BLaER1 treated with 17β-estradiol and CSF1 and Interleukin-3, amounts not matched to agents 10 nM and 100 nM (cell line): ENCODE measurements around the gene CTXND1.

Experiments used
- H3K27ac ChIP-seq, 11 experiments: shearing (Covaris generic); formaldehyde crosslinking; 2 replicates each; pipeline ENCODE4 v1.8.1; 2022
- H3K27me3 ChIP-seq, 11 experiments: shearing (Covaris generic); formaldehyde crosslinking; 2 replicates each; pipeline ENCODE4 v1.8.1; 2022
- H3K36me3 ChIP-seq, 11 experiments: shearing (Covaris generic); formaldehyde crosslinking; 2 replicates each; pipeline ENCODE4 v1.8.1; 2022
- H3K4me1 ChIP-seq, 10 experiments: shearing (Covaris generic); formaldehyde crosslinking; 2 replicates each; pipeline ENCODE4 v1.8.1; 2022
- H3K4me2 ChIP-seq, 11 experiments: shearing (Covaris generic); formaldehyde crosslinking; 2 replicates each; pipeline ENCODE4 v1.8.1; 2022
- H3K4me3 ChIP-seq, 10 experiments: shearing (Covaris generic); formaldehyde crosslinking; 2 replicates each; pipeline ENCODE4 v1.8.1; 2022
- H3K9ac ChIP-seq, 11 experiments: shearing (Covaris generic); formaldehyde crosslinking; 2 replicates each; pipeline ENCODE4 v1.8.1; 2022
- H3K9me3 ChIP-seq, 11 experiments: shearing (Covaris generic); formaldehyde crosslinking; replicated peaks in 1 of 11; 2 replicates each; pipeline ENCODE4 v1.8.1; 2022
- H4K20me1 ChIP-seq, 11 experiments: shearing (Covaris generic); formaldehyde crosslinking; 2 replicates each; pipeline ENCODE4 v1.8.1; 2022
- Cebpa-rat ChIP-seq, 11 experiments: shearing (Covaris generic); IDR thresholded peaks; 2 replicates each; pipeline ENCODE4 v1.8.1; 2022

The CTXND1 gene

DNA sequence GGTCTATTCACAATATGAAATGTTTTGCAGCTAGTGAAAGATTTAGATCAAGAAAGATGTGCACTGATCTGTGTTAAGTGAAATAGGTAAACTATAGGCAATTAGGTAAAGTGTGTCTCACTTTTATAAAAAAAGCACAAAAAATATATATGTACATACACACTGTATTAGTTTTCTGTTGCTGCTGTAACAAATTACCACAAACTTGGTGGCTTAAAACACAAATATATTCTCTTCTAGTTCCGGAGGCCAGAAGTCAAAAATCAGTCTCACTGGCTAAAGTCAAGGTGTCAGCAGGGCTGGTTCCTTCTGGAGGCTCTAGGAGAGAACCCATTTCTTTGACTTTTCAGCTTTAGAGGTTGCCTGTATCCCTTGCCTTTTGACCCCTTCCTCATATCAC is 88.1 kb downstream of the CTXND1 start:
- H3K36me3 ChIP-seq = peaks cover 19 to 53% (median 36%) of the 10 kb centered on the region in 11 experiments; a peak in 21 of 22 replicates
- no peak overlapping the region for H3K9ac ChIP-seq
- no peak for TF ChIP-seq Cebpa-rat (IDR thresholded peaks at IDR 0.05)
- no peaks in the 10 kb centered on the region for H4K20me1 ChIP-seq
- peak overlapping the region in 2 of 11 experiments; percentile 9 to 25; a peak in 4 of 22 replicates for H3K4me2 ChIP-seq
- no peaks in the 10 kb centered on the region for H3K27me3 ChIP-seq
- peaks cover 28 to 46% (median 39%) of the 10 kb centered on the region in 10 experiments for H3K4me1 ChIP-seq
- H3K9me3 ChIP-seq = no peaks in the 10 kb centered on the region; a peak in 1 of 22 replicates
- H3K4me3 ChIP-seq = no peak overlapping the region
- H3K27ac ChIP-seq = no peak overlapping the region

DNA sequence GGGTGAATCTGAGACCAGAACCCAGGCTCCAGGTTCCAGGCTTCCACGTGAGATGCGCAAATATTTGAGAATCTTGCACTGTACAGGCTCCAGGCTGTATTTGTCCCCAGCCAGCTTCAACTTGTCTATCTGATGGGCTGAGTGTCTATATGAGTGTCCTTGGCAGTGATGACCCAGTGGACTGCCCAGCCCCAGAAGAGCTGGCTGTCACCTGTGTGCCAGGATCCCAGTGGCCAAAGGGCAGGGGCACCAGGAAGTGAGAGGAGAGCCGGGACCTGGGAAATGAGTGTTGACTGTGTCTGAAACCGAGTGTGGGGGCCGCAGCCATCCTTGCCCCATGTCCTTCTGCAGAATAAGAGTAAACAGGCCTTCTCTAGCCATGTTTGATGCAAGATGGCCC is 88.8 kb downstream of the CTXND1 start:
- H3K4me2 ChIP-seq = no peak overlapping the region
- H3K9ac ChIP-seq = no peak overlapping the region
- no peak for TF ChIP-seq Cebpa-rat (IDR thresholded peaks at IDR 0.05)
- H4K20me1 ChIP-seq = no peaks in the 10 kb centered on the region
- H3K27me3 ChIP-seq = no peaks in the 10 kb centered on the region
- H3K9me3 ChIP-seq = no peaks in the 10 kb centered on the region; a peak in 1 of 22 replicates
- H3K36me3 ChIP-seq = peaks cover 19 to 51% (median 35%) of the 10 kb centered on the region in 11 experiments; a peak in 21 of 22 replicates
- H3K4me1 ChIP-seq = peaks cover 34 to 53% (median 45%) of the 10 kb centered on the region in 10 experiments
- no peak overlapping the region for H3K4me3 ChIP-seq
- H3K27ac ChIP-seq = peak overlapping the region in 2 of 11 experiments; percentile 37 to 89; a peak in 2 of 22 replicates

DNA sequence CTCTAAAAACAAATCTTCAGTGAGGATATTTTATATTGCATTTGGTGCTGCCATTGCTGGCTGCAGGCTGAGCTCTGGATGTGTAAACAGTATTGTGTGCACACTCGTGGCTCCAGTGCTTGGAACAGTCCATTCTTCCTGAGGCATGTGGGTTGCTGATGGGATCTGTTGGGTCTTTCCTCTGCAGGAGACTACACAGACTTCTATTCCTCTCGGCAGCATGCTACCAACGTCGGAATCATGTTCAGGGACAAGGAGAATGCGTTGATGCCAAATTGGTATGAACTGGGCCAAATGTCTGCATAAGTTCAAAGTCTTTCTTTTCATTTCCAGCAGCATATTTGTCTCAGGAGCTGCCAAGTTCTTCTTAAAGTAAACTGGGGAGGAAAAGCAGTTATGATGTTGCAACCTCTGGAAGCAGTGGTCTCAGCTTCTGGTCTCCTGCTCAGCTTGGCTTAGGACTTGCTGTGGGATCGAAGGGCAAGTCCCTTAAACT is 89.9 kb downstream of the CTXND1 start:
- peaks cover 14 to 45% (median 35%) of the 10 kb centered on the region in 11 experiments; a peak in 21 of 22 replicates for H3K36me3 ChIP-seq
- no peaks in the 10 kb centered on the region for H4K20me1 ChIP-seq
- H3K27me3 ChIP-seq = no peaks in the 10 kb centered on the region
- peak overlapping the region in 5 of 11 experiments; percentile 81 to 93 (median 91); a peak in 6 of 22 replicates for H3K4me2 ChIP-seq
- no peaks in the 10 kb centered on the region; a peak in 1 of 22 replicates for H3K9me3 ChIP-seq
- peaks cover 37 to 63% (median 55%) of the 10 kb centered on the region in 10 experiments for H3K4me1 ChIP-seq
- no peak overlapping the region for H3K9ac ChIP-seq
- TF ChIP-seq Cebpa-rat (IDR thresholded peaks at IDR 0.05) = no peak
- no peak overlapping the region for H3K4me3 ChIP-seq
- peak overlapping the region in 8 of 11 experiments; percentile 80 to 93 (median 88); a peak in 9 of 22 replicates for H3K27ac ChIP-seq

GRCh38 chr15:80161468-80162016 is 90.5 kb downstream of the CTXND1 start:
- Histone ChIP-seq H3K4me3 (no peak overlapping the region), H3K4me2 (peak overlapping the region in 10 of 11 experiments; percentile 63 to 93 (median 82); a peak in 16 of 22 replicates), H3K36me3 (peaks cover 14 to 45% (median 35%) of the 10 kb centered on the region in 11 experiments; a peak in 21 of 22 replicates), H3K27me3 (no peaks in the 10 kb centered on the region), H3K9ac (peak overlapping the region in 4 of 11 experiments; percentile 63 to 74 (median 72); a peak in 5 of 22 replicates), H4K20me1 (no peaks in the 10 kb centered on the region), H3K27ac (peak overlapping the region in 10 of 11 experiments; percentile 74 to 93 (median 86); a peak in 20 of 22 replicates), H3K4me1 (peaks cover 40 to 67% (median 60%) of the 10 kb centered on the region in 10 experiments), H3K9me3 (no peaks in the 10 kb centered on the region; a peak in 1 of 22 replicates)
- no peak for TF ChIP-seq Cebpa-rat (IDR thresholded peaks at IDR 0.05)

GRCh38 chr15:80160570-80161156 is 91.3 kb downstream of the CTXND1 start:
- Histone ChIP-seq H3K4me2 (peak overlapping the region; percentile 63 to 93 (median 81)), H3K9me3 (no peaks in the 10 kb centered on the region; a peak in 1 of 22 replicates), H3K27ac (peak overlapping the region; percentile 21 to 93 (median 84); a peak in 21 of 22 replicates), H3K27me3 (no peaks in the 10 kb centered on the region), H3K36me3 (peaks cover 14 to 45% (median 35%) of the 10 kb centered on the region in 11 experiments; a peak in 21 of 22 replicates), H3K4me1 (peaks cover 49 to 76% (median 62%) of the 10 kb centered on the region in 10 experiments), H3K9ac (peak overlapping the region in 10 of 11 experiments; percentile 44 to 75 (median 68); a peak in 17 of 22 replicates), H3K4me3 (no peak overlapping the region), H4K20me1 (no peaks in the 10 kb centered on the region)
- peak in 1 of 11 experiments; percentile 22; a peak in 1 of 22 replicates for TF ChIP-seq Cebpa-rat (IDR thresholded peaks at IDR 0.05)

- Histone ChIP-seq H3K27me3 (no peaks in the 10 kb centered on the region), H3K4me2 (peak overlapping the region; percentile 63 to 93 (median 81))
Measured at GRCh38 chr15:80159811-80160569, 92.0 kb downstream of the CTXND1 start.

GRCh38 chr15:80159301-80159700 is 92.7 kb downstream of the CTXND1 start:
- H3K4me3 ChIP-seq = no peak overlapping the region
- no peaks in the 10 kb centered on the region for H3K27me3 ChIP-seq
- H4K20me1 ChIP-seq = no peaks in the 10 kb centered on the region
- peak overlapping the region in 1 of 11 experiments; percentile 70; a peak in 1 of 22 replicates for H3K9ac ChIP-seq
- no peak for TF ChIP-seq Cebpa-rat (IDR thresholded peaks at IDR 0.05)
- no peaks in the 10 kb centered on the region; a peak in 1 of 22 replicates for H3K9me3 ChIP-seq
- peaks cover 14 to 45% (median 33%) of the 10 kb centered on the region in 11 experiments; a peak in 21 of 22 replicates for H3K36me3 ChIP-seq
- H3K4me1 ChIP-seq = peaks cover 49 to 86% (median 68%) of the 10 kb centered on the region in 10 experiments
- H3K27ac ChIP-seq = peak overlapping the region in 8 of 11 experiments; percentile 74 to 93 (median 88); a peak in 14 of 22 replicates
- peak overlapping the region; percentile 63 to 93 (median 81); a peak in 21 of 22 replicates for H3K4me2 ChIP-seq

More at GRCh38 chr15:80159811-80160569, 92.0 kb downstream of the CTXND1 start:
- Histone ChIP-seq H3K9ac (peak overlapping the region in 8 of 11 experiments; percentile 23 to 75 (median 66); a peak in 13 of 22 replicates), H3K4me3 (no peak overlapping the region), H3K9me3 (no peaks in the 10 kb centered on the region; a peak in 1 of 22 replicates), H3K27ac (peak overlapping the region in 10 of 11 experiments; percentile 74 to 93 (median 86); a peak in 19 of 22 replicates), H3K36me3 (peaks cover 14 to 45% (median 35%) of the 10 kb centered on the region in 11 experiments; a peak in 21 of 22 replicates), H3K4me1 (peaks cover 49 to 83% (median 65%) of the 10 kb centered on the region in 10 experiments), H4K20me1 (no peaks in the 10 kb centered on the region)
- no peak for TF ChIP-seq Cebpa-rat (IDR thresholded peaks at IDR 0.05)

- Histone ChIP-seq H3K27me3 (no peaks in the 10 kb centered on the region), H4K20me1 (no peaks in the 10 kb centered on the region), H3K36me3 (peaks cover under 1 to 25% (median 16%) of the 10 kb centered on the region in 11 experiments; a peak in 21 of 22 replicates), H3K4me3 (no peak overlapping the region), H3K9ac (no peak overlapping the region), H3K4me2 (peak overlapping the region in 9 of 11 experiments; percentile 0 to 95 (median 37); a peak in 13 of 22 replicates), H3K27ac (peak overlapping the region in 2 of 11 experiments; percentile 9 to 89; a peak in 3 of 22 replicates), H3K9me3 (no peaks in the 10 kb centered on the region), H3K4me1 (peaks cover 58 to 90% (median 78%) of the 10 kb centered on the region in 10 experiments)
- TF ChIP-seq Cebpa-rat (IDR thresholded peaks at IDR 0.05) = no peak
Measured at GRCh38 chr15:80157215-80157614, 94.8 kb downstream of the CTXND1 start.
